DND-41 (cell line): ENCODE results near the gene ZNF697.
A peak's percentile ranks its signal among the peaks of the same experiment; 100 is the strongest.

Source experiments
- ATAC-seq: fragments of 200-7000 bp; cut with Tn5 transposase; 3 replicates; pipeline ENCODE4 v1.9.1; 2021; ENCODE audit warnings: low read depth; ENCODE audit not compliant: insufficient read depth
- DNase-seq: peaks from one replicate; pipeline ENCODE4 v3.0.0-alpha.2; 2020
- H2AFZ ChIP-seq: 2 replicates; pipeline ENCODE4 v1.6.0; 2012; ENCODE audit warnings: low read depth, low read length
- H3K27ac ChIP-seq: 2 replicates; pipeline ENCODE4 v1.5.1; 2012; ENCODE audit warnings: low read length, inconsistent platforms
- H3K27me3 ChIP-seq: fragments of 200-600 bp; sonication (generic); 2 replicates; pipeline ENCODE4 v1.6.0; 2012; ENCODE audit warnings: low read length, mild to moderate bottlenecking, inconsistent platforms; ENCODE audit not compliant: insufficient read depth, poor library complexity
- H3K36me3 ChIP-seq: 2 replicates; pipeline ENCODE4 v1.5.1; 2012; ENCODE audit warnings: low read length, inconsistent platforms; ENCODE audit not compliant: insufficient read depth
- H3K4me1 ChIP-seq: 2 replicates; pipeline ENCODE4 v1.5.1; 2012; ENCODE audit warnings: mild to moderate bottlenecking, low read length; ENCODE audit not compliant: insufficient read depth
- H3K4me2 ChIP-seq: 2 replicates; pipeline ENCODE4 v1.6.0; 2012; ENCODE audit warnings: mild to moderate bottlenecking, moderate library complexity, low read length, inconsistent platforms; ENCODE audit not compliant: insufficient read depth
- H3K4me3 ChIP-seq, 2 experiments: fragments of 200-600 bp in 1 of 2; shearing (Covaris generic) in 1 of 2; 2 replicates each; pipeline ENCODE4 v1.5.1; 2012 to 2016; ENCODE audit warnings: inconsistent platforms in 2 of 2, low read length in 2 of 2, mild to moderate bottlenecking in 2 of 2, low read depth in 1 of 2, moderate library complexity in 1 of 2
- H3K79me2 ChIP-seq: 2 replicates; pipeline ENCODE4 v1.6.0; 2012; ENCODE audit warnings: low read length, inconsistent platforms; ENCODE audit not compliant: insufficient read depth
- H3K9ac ChIP-seq: 2 replicates; pipeline ENCODE4 v1.6.0; 2012; ENCODE audit warnings: low read depth, mild to moderate bottlenecking, inconsistent platforms, low read length, moderate library complexity
- H3K9me3 ChIP-seq: 2 replicates; pipeline ENCODE4 v1.5.1; 2012; ENCODE audit warnings: low read length, moderate library complexity, mild to moderate bottlenecking, inconsistent platforms; ENCODE audit not compliant: insufficient read depth, severe bottlenecking
- H4K20me1 ChIP-seq: 2 replicates; pipeline ENCODE4 v1.6.0; 2012; ENCODE audit warnings: low read length; ENCODE audit not compliant: insufficient read depth
- EZH2 ChIP-seq: IDR thresholded peaks from 3 replicates; pipeline ENCODE4 v1.6.1; 2012; ENCODE audit warnings: borderline replicate concordance, low read depth, mild to moderate bottlenecking, moderate library complexity, low read length, inconsistent platforms; ENCODE audit not compliant: severe bottlenecking
- TF ChIP-seq, protein P1 (sequence below): IDR thresholded peaks from 2 replicates; pipeline ENCODE4 v1.5.1; 2012; ENCODE audit warnings: borderline replicate concordance, low read length, moderate library complexity, mild to moderate bottlenecking; ENCODE audit not compliant: poor library complexity, severe bottlenecking; ENCODE audit errors: extremely low read depth

ZNF697 gene

GRCh38 chr1:119680193-119680592 is 32.1 kb upstream of the ZNF697 start:
- peaks cover 9% of the 10 kb centered on the region for H3K27me3 ChIP-seq
- no peak for TF ChIP-seq EZH2
- TF ChIP-seq, protein P1, sequence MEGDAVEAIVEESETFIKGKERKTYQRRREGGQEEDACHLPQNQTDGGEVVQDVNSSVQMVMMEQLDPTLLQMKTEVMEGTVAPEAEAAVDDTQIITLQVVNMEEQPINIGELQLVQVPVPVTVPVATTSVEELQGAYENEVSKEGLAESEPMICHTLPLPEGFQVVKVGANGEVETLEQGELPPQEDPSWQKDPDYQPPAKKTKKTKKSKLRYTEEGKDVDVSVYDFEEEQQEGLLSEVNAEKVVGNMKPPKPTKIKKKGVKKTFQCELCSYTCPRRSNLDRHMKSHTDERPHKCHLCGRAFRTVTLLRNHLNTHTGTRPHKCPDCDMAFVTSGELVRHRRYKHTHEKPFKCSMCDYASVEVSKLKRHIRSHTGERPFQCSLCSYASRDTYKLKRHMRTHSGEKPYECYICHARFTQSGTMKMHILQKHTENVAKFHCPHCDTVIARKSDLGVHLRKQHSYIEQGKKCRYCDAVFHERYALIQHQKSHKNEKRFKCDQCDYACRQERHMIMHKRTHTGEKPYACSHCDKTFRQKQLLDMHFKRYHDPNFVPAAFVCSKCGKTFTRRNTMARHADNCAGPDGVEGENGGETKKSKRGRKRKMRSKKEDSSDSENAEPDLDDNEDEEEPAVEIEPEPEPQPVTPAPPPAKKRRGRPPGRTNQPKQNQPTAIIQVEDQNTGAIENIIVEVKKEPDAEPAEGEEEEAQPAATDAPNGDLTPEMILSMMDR, result no peak
- H4K20me1 ChIP-seq, result no peaks in the 10 kb centered on the region
- DNase-seq (no peak), ATAC-seq (no peak)
- no peak overlapping the region for H3K4me2 ChIP-seq
- H3K79me2 ChIP-seq, result no peaks in the 10 kb centered on the region
- no peak overlapping the region for H3K4me3 ChIP-seq
- no peak overlapping the region for H3K27ac ChIP-seq
- no peaks in the 10 kb centered on the region for H3K36me3 ChIP-seq
- H3K4me1 ChIP-seq, result no peaks in the 10 kb centered on the region
- H3K9ac ChIP-seq, result no peak overlapping the region
- H3K9me3 ChIP-seq, result no peaks in the 10 kb centered on the region
- no peak overlapping the region for H2AFZ ChIP-seq

DNA sequence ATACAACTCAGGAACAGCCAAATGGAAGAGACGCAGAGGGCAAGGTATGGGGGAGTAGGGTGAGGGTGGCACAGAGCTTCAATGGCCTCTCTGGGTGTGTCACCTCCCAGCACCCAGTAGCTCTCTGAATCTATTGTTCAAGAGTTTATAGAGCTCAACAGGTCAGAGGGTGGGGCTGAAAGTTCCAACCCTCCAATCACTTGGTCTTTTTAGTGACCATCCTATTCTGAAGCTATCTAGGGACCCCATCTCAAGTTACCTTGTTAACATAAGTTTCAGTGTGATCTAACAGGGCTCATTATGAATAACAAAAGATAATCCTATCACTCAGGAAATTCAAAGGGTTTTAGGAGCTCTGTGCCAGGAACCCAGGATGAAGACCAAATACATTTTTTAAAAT is 31.2 kb upstream of the ZNF697 start:
- H3K36me3 ChIP-seq, result no peaks in the 10 kb centered on the region
- DNase-seq (no peak), ATAC-seq (no peak)
- no peak for TF ChIP-seq EZH2
- no peak overlapping the region for H3K27ac ChIP-seq
- H3K27me3 ChIP-seq, result peaks cover 8% of the 10 kb centered on the region
- no peak overlapping the region for H3K4me2 ChIP-seq
- no peaks in the 10 kb centered on the region for H4K20me1 ChIP-seq
- H3K4me3 ChIP-seq, result no peak overlapping the region
- H3K9me3 ChIP-seq, result no peaks in the 10 kb centered on the region
- H2AFZ ChIP-seq, result no peak overlapping the region
- H3K9ac ChIP-seq, result no peak overlapping the region
- H3K4me1 ChIP-seq, result no peaks in the 10 kb centered on the region
- H3K79me2 ChIP-seq, result no peaks in the 10 kb centered on the region

DNA sequence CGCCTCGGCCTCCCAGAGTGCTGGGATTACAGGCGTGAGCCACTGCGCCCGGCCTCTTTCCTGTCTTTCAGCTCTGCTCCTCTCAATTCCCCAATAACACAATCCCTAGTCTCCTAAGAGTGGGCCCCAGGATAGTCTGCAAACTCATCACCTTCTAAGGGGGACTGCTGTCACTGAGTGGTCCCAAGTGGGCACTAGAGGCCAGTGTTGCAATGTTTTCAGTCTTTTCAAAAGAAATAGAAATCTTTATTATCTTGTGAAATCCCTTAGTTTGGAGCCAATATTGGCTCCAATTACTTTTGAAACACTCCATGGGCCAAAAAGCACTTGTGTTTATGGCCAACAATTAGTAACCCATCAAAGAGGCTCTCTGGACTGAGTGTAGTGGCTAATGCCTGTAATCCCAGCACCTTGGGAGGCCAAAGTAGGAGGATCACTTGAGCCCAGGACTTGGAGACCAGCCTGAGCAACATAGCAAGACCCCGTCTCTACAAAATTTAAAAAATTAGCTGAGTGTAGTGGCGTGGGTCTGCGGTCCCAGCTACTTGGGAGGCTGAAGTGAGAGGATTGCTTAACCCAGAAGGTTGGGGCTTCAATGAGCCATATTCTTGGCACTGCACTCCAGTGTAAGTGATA is 28.6 kb upstream of the ZNF697 start:
- H3K36me3 ChIP-seq, result no peaks in the 10 kb centered on the region
- no peaks in the 10 kb centered on the region for H3K79me2 ChIP-seq
- H3K27me3 ChIP-seq, result peaks cover 8% of the 10 kb centered on the region
- no peak overlapping the region for H3K9ac ChIP-seq
- H3K4me1 ChIP-seq, result no peaks in the 10 kb centered on the region
- H3K9me3 ChIP-seq, result no peaks in the 10 kb centered on the region
- H2AFZ ChIP-seq, result no peak overlapping the region
- DNase-seq (no peak), ATAC-seq (no peak)
- TF ChIP-seq EZH2, result no peak
- TF ChIP-seq, protein P1, result peak; percentile 27
- H4K20me1 ChIP-seq, result no peaks in the 10 kb centered on the region
- H3K4me2 ChIP-seq, result no peak overlapping the region
- no peak overlapping the region for H3K27ac ChIP-seq
- no peak overlapping the region for H3K4me3 ChIP-seq

GRCh38 chr1:119675349-119676345 is 27.6 kb upstream of the ZNF697 start:
- DNase-seq, result peak; percentile 64

More at GRCh38 chr1:119675349-119676345, 27.6 kb upstream of the ZNF697 start:
- Histone ChIP-seq H3K36me3 (no peaks in the 10 kb centered on the region), H3K79me2 (no peaks in the 10 kb centered on the region), H3K27me3 (peaks cover 9% of the 10 kb centered on the region), H4K20me1 (no peaks in the 10 kb centered on the region), H3K4me2 (no peak overlapping the region), H3K9ac (no peak overlapping the region), H3K4me3 (no peak overlapping the region), H3K9me3 (no peaks in the 10 kb centered on the region), H3K27ac (no peak overlapping the region), H2AFZ (no peak overlapping the region), H3K4me1 (no peaks in the 10 kb centered on the region)
- TF ChIP-seq, protein P1, result peak; percentile 83
- TF ChIP-seq EZH2, result no peak
- ATAC-seq, result peak; percentile 72
